Adipocyte (in vitro differentiated cells): ENCODE measurements around the gene URB2.
A peak's percentile ranks its signal among the peaks of the same experiment; 100 is the strongest.
"Not testable (repeated sequence)": the region's sequence is repeated elsewhere in the genome, so short reads cannot be mapped to it uniquely, and the experiment has no call there.

Source experiments
- DNase-seq: peaks from one replicate; pipeline ENCODE4 v3.0.0-alpha.2; 2015; ENCODE audit warnings: low read depth
- H3K27me3 ChIP-seq: replicated peaks from 2 replicates; pipeline ENCODE4 v1.7.0; 2013; ENCODE audit warnings: mild to moderate bottlenecking, low read length, moderate library complexity; ENCODE audit not compliant: control insufficient read depth, insufficient read depth
- H3K36me3 ChIP-seq: 2 replicates; pipeline ENCODE4 v1.7.0; 2013; ENCODE audit warnings: low read length, mild to moderate bottlenecking, moderate library complexity; ENCODE audit not compliant: control insufficient read depth, insufficient read depth, severe bottlenecking
- H3K4me1 ChIP-seq: 2 replicates; pipeline ENCODE4 v1.7.0; 2013; ENCODE audit warnings: mild to moderate bottlenecking, low read length, moderate library complexity; ENCODE audit not compliant: control insufficient read depth, insufficient read depth
- H3K4me3 ChIP-seq: 2 replicates; pipeline ENCODE4 v1.7.0; 2013; ENCODE audit warnings: mild to moderate bottlenecking, low read length, moderate library complexity
- H3K9ac ChIP-seq: 2 replicates; pipeline ENCODE4 v1.7.0; 2013; ENCODE audit warnings: mild to moderate bottlenecking, low read length, moderate library complexity
- H3K9me3 ChIP-seq: 2 replicates; pipeline ENCODE4 v1.7.0; 2013; ENCODE audit warnings: mild to moderate bottlenecking, low read length, moderate library complexity; ENCODE audit not compliant: control insufficient read depth

Gene URB2

GRCh38 chr1:229696385-229696784 is 70.3 kb downstream of the URB2 start:
- no peak for DNase-seq
- Histone ChIP-seq H3K9me3 (no peaks in the 10 kb centered on the region), H3K9ac (no peak overlapping the region), H3K4me3 (no peak overlapping the region), H3K4me1 (peaks cover 34% of the 10 kb centered on the region), H3K27me3 (no peaks in the 10 kb centered on the region), H3K36me3 (no peaks in the 10 kb centered on the region)

DNA sequence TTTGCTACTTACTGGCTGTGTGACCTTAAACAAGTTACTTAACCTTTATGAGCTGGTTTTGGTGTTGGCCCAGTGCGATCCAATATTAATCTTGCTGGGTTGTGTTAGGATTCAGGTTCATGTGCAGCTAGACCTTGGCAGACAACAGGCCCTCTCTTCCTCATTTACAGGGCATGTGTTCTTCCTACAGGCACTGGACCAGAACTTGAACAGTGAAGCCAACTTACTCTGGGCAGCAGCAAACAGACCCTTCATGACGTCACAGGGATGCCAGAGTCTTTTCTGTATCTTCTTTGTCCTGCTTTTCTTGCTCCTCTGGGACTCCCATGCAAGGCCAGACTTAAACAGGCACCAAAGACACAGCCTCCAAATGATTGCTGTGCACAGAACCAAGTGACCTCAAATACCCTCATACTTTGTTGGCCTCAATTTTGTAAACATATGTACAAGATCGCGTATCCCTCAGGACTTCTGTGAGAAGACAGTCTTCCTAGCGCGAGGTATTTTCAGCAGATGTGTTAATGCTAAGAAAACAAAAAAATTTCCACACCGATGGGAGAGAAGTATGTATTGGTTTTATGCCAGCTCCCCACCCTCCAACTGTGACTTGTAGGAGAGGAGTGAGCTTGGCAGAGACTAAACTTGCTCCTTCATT is 73.7 kb downstream of the URB2 start:
- no peaks in the 10 kb centered on the region for H3K27me3 ChIP-seq
- peaks cover 18% of the 10 kb centered on the region for H3K4me1 ChIP-seq
- peak; percentile 45 for DNase-seq
- no peaks in the 10 kb centered on the region for H3K36me3 ChIP-seq
- H3K9ac ChIP-seq: no peak overlapping the region
- peaks cover 3% of the 10 kb centered on the region for H3K9me3 ChIP-seq
- no peak overlapping the region for H3K4me3 ChIP-seq

DNA sequence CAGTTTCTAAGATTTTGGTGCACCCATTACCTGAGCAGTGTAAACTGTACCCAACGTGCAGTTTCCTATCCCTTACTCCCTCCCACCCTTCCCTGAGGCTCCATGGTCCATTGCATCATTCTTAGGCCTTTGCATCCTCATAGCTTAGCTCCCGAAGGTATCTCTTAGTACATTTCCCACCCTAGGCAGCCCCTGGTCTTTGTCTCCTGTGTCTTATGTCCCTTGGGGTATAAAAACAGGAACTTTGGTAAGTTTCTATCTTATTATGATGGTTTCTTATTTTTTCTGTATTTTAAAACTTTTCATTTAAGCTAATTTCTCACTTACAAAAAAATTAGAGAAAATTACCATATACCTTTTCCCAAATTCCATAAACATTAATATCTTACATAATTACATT is 78.1 kb downstream of the URB2 start:
- Histone ChIP-seq H3K36me3 (no peaks in the 10 kb centered on the region), H3K9me3 (peaks cover 3% of the 10 kb centered on the region), H3K4me3 (no peak overlapping the region), H3K27me3 (no peaks in the 10 kb centered on the region), H3K9ac (no peak overlapping the region), H3K4me1 (peaks cover 13% of the 10 kb centered on the region)
- no peak for DNase-seq

DNA sequence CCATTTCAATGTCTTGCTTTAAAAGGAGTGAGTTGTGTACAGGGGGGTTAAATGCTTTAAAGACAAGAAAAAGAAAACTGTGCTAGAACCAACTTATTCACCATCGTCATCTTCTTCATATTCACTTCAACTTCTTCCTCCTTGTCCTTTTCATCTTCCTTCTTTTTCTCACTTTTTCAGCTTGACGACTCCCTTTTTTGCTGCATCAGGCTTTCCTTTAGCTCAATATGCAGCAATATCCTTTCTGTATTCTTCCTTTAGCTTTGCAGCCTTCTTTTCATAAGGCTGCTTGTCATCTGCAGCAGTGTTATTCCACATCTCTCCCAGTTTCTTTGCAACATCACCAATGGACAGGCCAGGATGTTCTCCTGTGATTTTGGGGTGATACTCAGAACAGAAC is 79.1 kb downstream of the URB2 start:
- not testable (repeated sequence) for H3K27me3 ChIP-seq, H3K4me3 ChIP-seq, H3K36me3 ChIP-seq, H3K9me3 ChIP-seq, H3K9ac ChIP-seq, DNase-seq
- H3K4me1 ChIP-seq: peaks cover 13% of the 10 kb centered on the region

GRCh38 chr1:229707127-229707526 is 81.1 kb downstream of the URB2 start:
- H3K36me3 ChIP-seq, DNase-seq, H3K4me3 ChIP-seq, H3K9me3 ChIP-seq, H3K27me3 ChIP-seq, H3K9ac ChIP-seq: not testable (repeated sequence)
- peaks cover 21% of the 10 kb centered on the region for H3K4me1 ChIP-seq

DNA sequence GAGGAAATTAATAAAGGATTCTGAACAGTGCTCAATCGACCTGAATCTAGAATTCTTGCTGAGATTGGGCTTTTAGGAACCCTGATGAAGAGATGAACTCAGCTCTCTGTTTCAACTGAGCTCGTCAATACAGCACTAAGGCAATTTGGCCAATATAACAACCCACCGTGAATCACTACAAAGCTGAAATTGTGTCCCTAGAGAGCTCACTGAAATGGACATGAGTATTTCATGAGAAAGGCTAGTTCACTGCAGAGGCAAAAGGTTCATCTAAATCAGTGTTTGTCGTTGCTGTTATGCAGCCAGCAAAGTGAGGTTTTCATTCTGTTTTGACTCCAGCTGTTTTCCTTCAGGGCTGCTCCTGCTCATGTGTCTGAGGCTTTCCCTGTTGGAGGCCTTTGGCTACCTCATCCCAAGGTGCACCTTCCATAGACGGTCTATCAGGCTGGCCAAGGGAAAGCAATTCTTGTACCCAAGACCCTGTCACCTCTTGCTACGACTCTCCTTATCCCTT is 83.5 kb downstream of the URB2 start:
- Histone ChIP-seq H3K36me3 (no peaks in the 10 kb centered on the region), H3K9ac (no peak overlapping the region), H3K4me3 (no peak overlapping the region), H3K27me3 (no peaks in the 10 kb centered on the region), H3K9me3 (no peaks in the 10 kb centered on the region), H3K4me1 (peaks cover 21% of the 10 kb centered on the region)
- DNase-seq: no peak
